T-helper 2 cell treated with Interferon-gamma antibody and Interleukin-4, amounts not matched to agents 5 μg/mL and 100 μg/mL, for 36 hours (primary cell): ENCODE measurements around the gene TRIM54.

Source experiments
- DNase-seq: peaks from one replicate; pipeline ENCODE4 v3.0.0; 2021; ENCODE audit warnings: low spot score
- H3K27ac Mint-ChIP-seq: one replicate; pipeline ENCODE4 v1.8.0; 2021; ENCODE audit warnings: mild to moderate bottlenecking, mixed read lengths
- H3K27me3 Mint-ChIP-seq: one replicate; pipeline ENCODE4 v1.8.0; 2021; ENCODE audit warnings: low read depth, mixed read lengths
- H3K36me3 Mint-ChIP-seq: one replicate; pipeline ENCODE4 v1.8.0; 2021; ENCODE audit warnings: low read depth, mixed read lengths
- H3K4me1 Mint-ChIP-seq: one replicate; pipeline ENCODE4 v1.8.0; 2021; ENCODE audit warnings: low read depth, mixed read lengths
- H3K4me3 Mint-ChIP-seq: one replicate; pipeline ENCODE4 v1.8.0; 2022; ENCODE audit warnings: mild to moderate bottlenecking, moderate library complexity, mixed read lengths
- H3K9me3 Mint-ChIP-seq: one replicate; pipeline ENCODE4 v1.8.0; 2021; ENCODE audit warnings: mixed read lengths

Gene TRIM54

GRCh38 chr2:27249159-27249890, 32.9 kb upstream of the TRIM54 start:
- Mint-ChIP-seq H3K27me3 (peaks cover 4% of the 10 kb centered on the region), H3K36me3 (no peaks in the 10 kb centered on the region), H3K4me1 (no peaks in the 10 kb centered on the region), H3K27ac (no peak overlapping the region), H3K9me3 (no peaks in the 10 kb centered on the region), H3K4me3 (no peak overlapping the region)
- no peak for DNase-seq

GRCh38 chr2:27249891-27250651, 32.2 kb upstream of the TRIM54 start:
- H3K36me3 Mint-ChIP-seq = no peaks in the 10 kb centered on the region
- H3K9me3 Mint-ChIP-seq = no peaks in the 10 kb centered on the region
- no peak overlapping the region for H3K4me3 Mint-ChIP-seq
- DNase-seq = peak; percentile 67
- no peaks in the 10 kb centered on the region for H3K4me1 Mint-ChIP-seq
- peaks cover 6% of the 10 kb centered on the region for H3K27me3 Mint-ChIP-seq
- H3K27ac Mint-ChIP-seq = no peak overlapping the region

- Mint-ChIP-seq H3K9me3 (no peaks in the 10 kb centered on the region), H3K4me3 (no peak overlapping the region), H3K27me3 (peaks cover 6% of the 10 kb centered on the region), H3K27ac (no peak overlapping the region), H3K4me1 (no peaks in the 10 kb centered on the region), H3K36me3 (no peaks in the 10 kb centered on the region)
- DNase-seq = no peak
Observed at GRCh38 chr2:27250652-27251379, 31.4 kb upstream of the TRIM54 start.

GRCh38 chr2:27251766-27252165, 30.5 kb upstream of the TRIM54 start:
- Mint-ChIP-seq H3K4me1 (no peaks in the 10 kb centered on the region), H3K27ac (no peak overlapping the region), H3K4me3 (no peak overlapping the region), H3K9me3 (no peaks in the 10 kb centered on the region), H3K36me3 (no peaks in the 10 kb centered on the region), H3K27me3 (peaks cover 6% of the 10 kb centered on the region)
- no peak for DNase-seq

- H3K27me3 Mint-ChIP-seq = peaks cover 15% of the 10 kb centered on the region
- H3K4me3 Mint-ChIP-seq = no peak overlapping the region
- H3K9me3 Mint-ChIP-seq = no peaks in the 10 kb centered on the region
- H3K36me3 Mint-ChIP-seq = no peaks in the 10 kb centered on the region
- H3K27ac Mint-ChIP-seq = no peak overlapping the region
- H3K4me1 Mint-ChIP-seq = no peaks in the 10 kb centered on the region
- DNase-seq = no peak
Observed at GRCh38 chr2:27255187-27255586, 27.0 kb upstream of the TRIM54 start.

- H3K36me3 Mint-ChIP-seq = no peaks in the 10 kb centered on the region
- no peak overlapping the region for H3K4me3 Mint-ChIP-seq
Observed at GRCh38 chr2:27255660-27256059, 26.6 kb upstream of the TRIM54 start.

GRCh38 chr2:27256855-27257454, 25.3 kb upstream of the TRIM54 start:
- DNase-seq = no peak
- H3K27me3 Mint-ChIP-seq = peaks cover 28% of the 10 kb centered on the region
- no peaks in the 10 kb centered on the region for H3K4me1 Mint-ChIP-seq
- H3K4me3 Mint-ChIP-seq = no peak overlapping the region
- H3K27ac Mint-ChIP-seq = no peak overlapping the region
- no peaks in the 10 kb centered on the region for H3K36me3 Mint-ChIP-seq
- H3K9me3 Mint-ChIP-seq = no peaks in the 10 kb centered on the region

More at GRCh38 chr2:27255660-27256059, 26.6 kb upstream of the TRIM54 start:
- peaks cover 19% of the 10 kb centered on the region for H3K27me3 Mint-ChIP-seq
- H3K4me1 Mint-ChIP-seq = no peaks in the 10 kb centered on the region
- no peaks in the 10 kb centered on the region for H3K9me3 Mint-ChIP-seq
- no peak for DNase-seq
- H3K27ac Mint-ChIP-seq = no peak overlapping the region

GRCh38 chr2:27258051-27258450, 24.2 kb upstream of the TRIM54 start:
- Mint-ChIP-seq H3K36me3 (no peaks in the 10 kb centered on the region), H3K4me3 (no peak overlapping the region), H3K4me1 (peaks cover under 1% of the 10 kb centered on the region), H3K27ac (no peak overlapping the region), H3K27me3 (peaks cover 30% of the 10 kb centered on the region), H3K9me3 (no peaks in the 10 kb centered on the region)
- no peak for DNase-seq

- Mint-ChIP-seq H3K27me3 (peaks cover 45% of the 10 kb centered on the region), H3K36me3 (peaks cover 2% of the 10 kb centered on the region), H3K4me1 (peaks cover 17% of the 10 kb centered on the region), H3K27ac (no peak overlapping the region), H3K9me3 (no peaks in the 10 kb centered on the region), H3K4me3 (peak overlapping the region; percentile 58)
- DNase-seq = no peak
Observed at GRCh38 chr2:27261241-27261925, 20.8 kb upstream of the TRIM54 start.

GRCh38 chr2:27261926-27262298, 20.3 kb upstream of the TRIM54 start:
- Mint-ChIP-seq H3K27ac (no peak overlapping the region), H3K27me3 (peaks cover 45% of the 10 kb centered on the region), H3K4me1 (peaks cover 17% of the 10 kb centered on the region), H3K36me3 (peaks cover 2% of the 10 kb centered on the region), H3K4me3 (peak overlapping the region; percentile 58), H3K9me3 (no peaks in the 10 kb centered on the region)
- DNase-seq = peak; percentile 30

- Mint-ChIP-seq H3K4me3 (peak within 1 kb of the TSS; percentile 93), H3K36me3 (peaks cover 2% of the 10 kb centered on the region), H3K27me3 (peaks cover 45% of the 10 kb centered on the region), H3K27ac (peak within 1 kb of the TSS; percentile 29), H3K4me1 (peaks cover 17% of the 10 kb centered on the region), H3K9me3 (no peaks in the 10 kb centered on the region)
- peak; percentile 66 for DNase-seq
Observed at GRCh38 chr2:27262379-27263286, 19.6 kb upstream of the TRIM54 start, which contains the start of gene SLC30A3. TSS of gene SLC30A3 (minus strand) at chr2:27263047. CDS start at chr2:27262906, 141 bp downstream.

GRCh38 chr2:27263287-27264252, 18.7 kb upstream of the TRIM54 start:
- Mint-ChIP-seq H3K9me3 (no peaks in the 10 kb centered on the region), H3K4me1 (peaks cover 17% of the 10 kb centered on the region), H3K27ac (peak overlapping the region; percentile 29), H3K4me3 (peak overlapping the region; percentile 93), H3K36me3 (peaks cover 2% of the 10 kb centered on the region), H3K27me3 (peaks cover 43% of the 10 kb centered on the region)
- no peak for DNase-seq
